Liver (tissue), 9 donors: ENCODE results near the gene TMEM63C. TPM values are rescaled to one million over a fixed set of nuclear protein-coding genes. Genes with fewer than 3 reads are reported as not detected.

ENCODE experiments used
- DNase-seq: peaks from one replicate; pipeline ENCODE4 v3.0.0-alpha.2; 2017; ENCODE audit warnings: low spot score
- H3K27ac ChIP-seq, 2 donors: one replicate each; pipeline ENCODE4 v1.7.0; 2013; ENCODE audit warnings: inconsistent platforms in 2 of 2, low read length in 2 of 2, control low read depth in 1 of 2, low read depth in 1 of 2, mild to moderate bottlenecking in 1 of 2
- H3K27me3 ChIP-seq, 4 donors: one replicate each; pipeline versions ENCODE4 v1.6.1 to v1.7.0; 2013; ENCODE audit warnings: low read length in 3 of 4, inconsistent platforms in 1 of 4, mild to moderate bottlenecking in 1 of 4, moderate library complexity in 1 of 4; ENCODE audit not compliant: control insufficient read depth in 4 of 4, insufficient read depth in 4 of 4
- H3K36me3 ChIP-seq, 4 donors: one replicate each; pipeline versions ENCODE4 v1.6.1 to v1.7.0; 2013; ENCODE audit warnings: low read length in 3 of 4, mild to moderate bottlenecking in 3 of 4, low read depth in 1 of 4, moderate library complexity in 1 of 4; ENCODE audit not compliant: control insufficient read depth in 4 of 4, insufficient read depth in 3 of 4
- H3K4me1 ChIP-seq, 4 donors: one replicate each; pipeline versions ENCODE4 v1.6.1 to v1.7.0; 2013; ENCODE audit warnings: low read length in 3 of 4, mild to moderate bottlenecking in 3 of 4, moderate library complexity in 1 of 4; ENCODE audit not compliant: control insufficient read depth in 4 of 4, insufficient read depth in 4 of 4
- H3K4me3 ChIP-seq, 3 donors: one replicate each; pipeline versions ENCODE4 v1.6.1 to v1.7.0; 2013; ENCODE audit warnings: low read length in 3 of 3, control low read depth in 1 of 3, low read depth in 1 of 3, mild to moderate bottlenecking in 1 of 3
- H3K9ac ChIP-seq, 2 donors: one replicate each; pipeline ENCODE4 v1.7.0; 2013; ENCODE audit warnings: low read length in 2 of 2, mild to moderate bottlenecking in 2 of 2, moderate library complexity in 2 of 2, control low read depth in 1 of 2, low read depth in 1 of 2
- H3K9me3 ChIP-seq, 4 donors: one replicate each; pipeline versions ENCODE4 v1.6.1 to v1.7.0; 2013; ENCODE audit warnings: low read length in 3 of 4; ENCODE audit not compliant: control insufficient read depth in 4 of 4
- EGR1 ChIP-seq, 2 donors: IDR thresholded peaks; 2 replicates each; pipeline ENCODE4 v1.6.1; 2016 to 2018; ENCODE audit warnings: antibody characterized with exemption in 2 of 2, low read depth in 2 of 2
- FOXA1 ChIP-seq: IDR thresholded peaks from 2 replicates; pipeline ENCODE4 v1.6.1; 2016; ENCODE audit warnings: antibody characterized with exemption
- FOXA2 ChIP-seq: IDR thresholded peaks from 2 replicates; pipeline ENCODE4 v1.6.1; 2016; ENCODE audit warnings: antibody characterized with exemption
- GABPA ChIP-seq, 2 donors: IDR thresholded peaks in 1 of 2; conservative IDR thresholded peaks in 1 of 2; 2 replicates each; pipeline ENCODE4 v1.6.1; 2016; ENCODE audit warnings: antibody characterized with exemption in 2 of 2, mild to moderate bottlenecking in 1 of 2, moderate library complexity in 1 of 2
- HNF4A ChIP-seq, 2 donors: conservative IDR thresholded peaks; 2 replicates each; pipeline ENCODE4 v1.6.1; 2016; ENCODE audit warnings: antibody characterized with exemption in 2 of 2, mild to moderate bottlenecking in 2 of 2
- HNF4G ChIP-seq: IDR thresholded peaks from 2 replicates; pipeline ENCODE4 v1.6.1; 2016; ENCODE audit warnings: antibody characterized with exemption
- JUND ChIP-seq, 2 donors: IDR thresholded peaks; 2 replicates each; pipeline ENCODE4 v1.6.1; 2016; ENCODE audit warnings: antibody characterized with exemption in 2 of 2
- NR2F2 ChIP-seq: IDR thresholded peaks from 2 replicates; pipeline ENCODE4 v1.6.1; 2016; ENCODE audit warnings: antibody characterized with exemption
- RAD21 ChIP-seq, 2 donors: IDR thresholded peaks; 2 replicates each; pipeline ENCODE4 v1.6.1; 2016; ENCODE audit warnings: antibody characterized with exemption in 2 of 2, mild to moderate bottlenecking in 2 of 2
- RXRA ChIP-seq, 2 donors: IDR thresholded peaks; 2 replicates each; pipeline ENCODE4 v1.6.1; 2017 to 2018; ENCODE audit warnings: antibody characterized with exemption in 2 of 2, mild to moderate bottlenecking in 1 of 2
- SP1 ChIP-seq: IDR thresholded peaks from 2 replicates; pipeline ENCODE4 v1.6.1; 2018; ENCODE audit warnings: antibody characterized with exemption, mild to moderate bottlenecking
- TAF1 ChIP-seq: conservative IDR thresholded peaks from 2 replicates; pipeline ENCODE4 v1.6.1; 2016; ENCODE audit warnings: antibody characterized with exemption, mild to moderate bottlenecking
- YY1 ChIP-seq: IDR thresholded peaks from 2 replicates; pipeline ENCODE4 v1.6.1; 2016; ENCODE audit warnings: antibody characterized with exemption, mild to moderate bottlenecking
- WGBS: extraction: QIAGEN DNeasy Blood & Tissue Kit; methylation state at CpG from one replicate; pipeline ENCODE4 v1.1.7; 2013; 5-methylcytosine and 5-hydroxymethylcytosine counted together
- polyA plus RNA-seq, 2 donors: library from polyadenylated mRNA; stranded (reverse) in 1 of 2; unstranded in 1 of 2; fragments of 200-250 nt in 1 of 2; fragments of >200 nt in 1 of 2; fragmentation: Nextera tagmentation in 1 of 2; extraction: Ambion mirVana in 1 of 2; gene quantifications; one replicate each; pipeline versions ENCODE4 v1.2.1 to v1.2.3, GENCODE V29; 2013 to 2015
- total RNA-seq, 2 donors: library from RNA; depleted of rRNA; stranded (reverse); fragments of >200 nt; gene quantifications; one replicate each; pipeline ENCODE4 v1.2.3, GENCODE V29; 2014
- TF ChIP-seq, protein P1 (sequence below): IDR thresholded peaks from 2 replicates; pipeline ENCODE4 v1.6.1; 2016; ENCODE audit warnings: antibody characterized with exemption, mild to moderate bottlenecking
- TF ChIP-seq, protein P2 (sequence below): IDR thresholded peaks from 2 replicates; pipeline ENCODE4 v1.6.1; 2016; ENCODE audit warnings: antibody characterized with exemption
- TF ChIP-seq, protein P3 (sequence below): fragments of 150-350 bp; IDR thresholded peaks from 2 replicates; pipeline ENCODE4 v1.5.1; 2017; ENCODE audit warnings: improper control_type of control experiment, low read depth, low read length; ENCODE audit not compliant: missing input control
- TF ChIP-seq, protein P4 (sequence below): IDR thresholded peaks from 2 replicates; pipeline ENCODE4 v1.6.1; 2016; ENCODE audit warnings: antibody characterized with exemption
- TF ChIP-seq, protein P5 (sequence below): IDR thresholded peaks from 2 replicates; pipeline ENCODE4 v1.6.1; 2016; ENCODE audit warnings: antibody characterized with exemption
- donor health status: healthy.
- donor health status: healthy.
- donor health status: healthy.
- donor health status: healthy.
- donor health status: healthy.

Gene TMEM63C
- total and polyA plus RNA-seq, 4 donors = 0.13 to 1.6 (median 0.25) TPM; not detected in 1

DNA sequence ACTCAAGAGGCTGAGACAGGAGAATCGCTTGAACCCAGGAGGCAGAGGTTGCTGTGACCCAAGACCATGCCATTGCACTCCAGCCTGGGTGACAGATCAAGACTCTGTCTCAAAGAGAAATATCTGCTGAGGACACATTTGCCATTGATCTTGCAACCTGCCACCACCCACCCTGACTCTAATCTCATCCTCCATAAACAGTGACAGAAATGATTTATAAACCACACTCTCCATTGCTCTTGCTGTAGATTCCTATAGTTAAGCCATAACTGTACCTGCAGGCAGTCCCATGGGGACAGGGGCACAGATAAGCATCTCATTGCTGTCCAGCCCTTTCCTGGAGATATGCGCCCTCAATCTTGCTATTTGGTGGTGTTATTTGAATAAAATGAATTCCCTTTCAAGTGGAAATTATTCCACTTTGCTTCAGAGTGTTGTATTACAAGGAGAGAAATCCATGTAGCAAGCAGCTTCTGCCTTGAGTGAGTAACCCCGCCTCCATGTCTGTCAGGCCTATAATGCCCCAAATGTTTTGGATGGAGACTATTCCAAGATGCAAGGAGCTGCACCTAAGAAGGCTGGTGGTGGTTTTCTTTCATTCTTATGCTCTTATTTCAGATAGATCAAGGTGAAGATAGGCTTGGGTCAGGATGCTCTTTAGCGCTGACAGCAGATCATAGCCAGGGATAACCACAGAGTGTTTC is 37.0 kb upstream of the TMEM63C start (continued):
- TF ChIP-seq, protein P1, sequence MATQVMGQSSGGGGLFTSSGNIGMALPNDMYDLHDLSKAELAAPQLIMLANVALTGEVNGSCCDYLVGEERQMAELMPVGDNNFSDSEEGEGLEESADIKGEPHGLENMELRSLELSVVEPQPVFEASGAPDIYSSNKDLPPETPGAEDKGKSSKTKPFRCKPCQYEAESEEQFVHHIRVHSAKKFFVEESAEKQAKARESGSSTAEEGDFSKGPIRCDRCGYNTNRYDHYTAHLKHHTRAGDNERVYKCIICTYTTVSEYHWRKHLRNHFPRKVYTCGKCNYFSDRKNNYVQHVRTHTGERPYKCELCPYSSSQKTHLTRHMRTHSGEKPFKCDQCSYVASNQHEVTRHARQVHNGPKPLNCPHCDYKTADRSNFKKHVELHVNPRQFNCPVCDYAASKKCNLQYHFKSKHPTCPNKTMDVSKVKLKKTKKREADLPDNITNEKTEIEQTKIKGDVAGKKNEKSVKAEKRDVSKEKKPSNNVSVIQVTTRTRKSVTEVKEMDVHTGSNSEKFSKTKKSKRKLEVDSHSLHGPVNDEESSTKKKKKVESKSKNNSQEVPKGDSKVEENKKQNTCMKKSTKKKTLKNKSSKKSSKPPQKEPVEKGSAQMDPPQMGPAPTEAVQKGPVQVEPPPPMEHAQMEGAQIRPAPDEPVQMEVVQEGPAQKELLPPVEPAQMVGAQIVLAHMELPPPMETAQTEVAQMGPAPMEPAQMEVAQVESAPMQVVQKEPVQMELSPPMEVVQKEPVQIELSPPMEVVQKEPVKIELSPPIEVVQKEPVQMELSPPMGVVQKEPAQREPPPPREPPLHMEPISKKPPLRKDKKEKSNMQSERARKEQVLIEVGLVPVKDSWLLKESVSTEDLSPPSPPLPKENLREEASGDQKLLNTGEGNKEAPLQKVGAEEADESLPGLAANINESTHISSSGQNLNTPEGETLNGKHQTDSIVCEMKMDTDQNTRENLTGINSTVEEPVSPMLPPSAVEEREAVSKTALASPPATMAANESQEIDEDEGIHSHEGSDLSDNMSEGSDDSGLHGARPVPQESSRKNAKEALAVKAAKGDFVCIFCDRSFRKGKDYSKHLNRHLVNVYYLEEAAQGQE = no peak
- no peak for TF ChIP-seq JUND (IDR thresholded peaks at IDR 0.05)

DNA sequence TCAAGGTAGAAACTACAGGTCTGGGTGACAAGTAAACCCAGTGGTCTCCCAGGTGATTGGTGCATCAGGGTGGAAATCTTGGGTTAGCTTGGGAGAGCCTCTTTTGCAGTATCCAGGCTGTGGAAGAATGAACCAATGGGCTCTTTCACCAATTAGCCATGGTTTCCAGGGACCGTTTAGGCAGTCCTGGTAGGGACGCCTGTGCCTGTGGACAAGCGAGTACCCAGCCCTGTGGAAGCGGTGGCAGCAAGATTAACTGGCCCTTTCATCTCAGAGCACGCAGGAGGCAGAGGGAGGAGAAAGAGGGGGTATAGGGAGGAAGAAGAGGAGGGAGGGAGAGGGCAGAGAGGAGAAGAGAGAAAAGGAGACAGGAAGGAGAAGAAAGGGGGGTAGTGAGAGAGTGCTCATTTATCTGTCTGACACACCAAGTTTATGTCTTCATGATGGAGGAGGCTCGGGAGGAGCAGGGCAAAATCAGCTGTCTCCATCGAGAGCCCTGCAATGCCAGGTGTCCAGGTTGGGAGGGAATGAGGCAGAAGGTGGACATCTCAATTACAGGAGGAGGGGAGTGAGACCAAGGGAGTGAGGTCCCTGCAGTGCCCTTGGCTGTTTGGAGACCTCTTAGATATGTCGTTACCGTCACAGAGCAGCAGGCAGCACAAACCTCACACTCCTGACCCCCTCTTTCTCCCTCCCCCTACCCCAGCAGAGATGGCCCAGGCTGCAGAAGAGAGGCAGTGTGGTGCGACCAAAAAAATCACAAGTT is 35.4 kb upstream of the TMEM63C start:
- Histone ChIP-seq H3K4me1 (peaks cover 2 to 8% (median 4%) of the 10 kb centered on the region in 4 donors), H3K27ac (no peak overlapping the region), H3K9ac (no peak overlapping the region), H3K9me3 (no peaks in the 10 kb centered on the region), H3K4me3 (no peak overlapping the region), H3K36me3 (no peaks in the 10 kb centered on the region), H3K27me3 (peaks cover 5 to 8% (median 7%) of the 10 kb centered on the region in 4 donors)
- WGBS = 11% methylated on average over 10 of the region's 10 CpGs
- TF ChIP-seq EGR1 (IDR thresholded peaks at IDR 0.05; ENCODE audit: low read depth in 2 of 2) (no peak), SP1 (no peak), HNF4G (no peak), GABPA (IDR thresholded peaks at IDR 0.05 in 1 of 2, conservative IDR thresholded peaks at IDR 0.05 in 1 of 2) (no peak), YY1 (no peak), FOXA1 (no peak), FOXA2 (no peak), NR2F2 (no peak), RAD21 (IDR thresholded peaks at IDR 0.05) (no peak), HNF4A (conservative IDR thresholded peaks at IDR 0.05) (no peak), TAF1 (no peak), JUND (IDR thresholded peaks at IDR 0.05) (no peak), RXRA (IDR thresholded peaks at IDR 0.05) (no peak)
- TF ChIP-seq, protein P2, sequence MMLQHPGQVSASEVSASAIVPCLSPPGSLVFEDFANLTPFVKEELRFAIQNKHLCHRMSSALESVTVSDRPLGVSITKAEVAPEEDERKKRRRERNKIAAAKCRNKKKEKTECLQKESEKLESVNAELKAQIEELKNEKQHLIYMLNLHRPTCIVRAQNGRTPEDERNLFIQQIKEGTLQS = no peak
- TF ChIP-seq, protein P3, sequence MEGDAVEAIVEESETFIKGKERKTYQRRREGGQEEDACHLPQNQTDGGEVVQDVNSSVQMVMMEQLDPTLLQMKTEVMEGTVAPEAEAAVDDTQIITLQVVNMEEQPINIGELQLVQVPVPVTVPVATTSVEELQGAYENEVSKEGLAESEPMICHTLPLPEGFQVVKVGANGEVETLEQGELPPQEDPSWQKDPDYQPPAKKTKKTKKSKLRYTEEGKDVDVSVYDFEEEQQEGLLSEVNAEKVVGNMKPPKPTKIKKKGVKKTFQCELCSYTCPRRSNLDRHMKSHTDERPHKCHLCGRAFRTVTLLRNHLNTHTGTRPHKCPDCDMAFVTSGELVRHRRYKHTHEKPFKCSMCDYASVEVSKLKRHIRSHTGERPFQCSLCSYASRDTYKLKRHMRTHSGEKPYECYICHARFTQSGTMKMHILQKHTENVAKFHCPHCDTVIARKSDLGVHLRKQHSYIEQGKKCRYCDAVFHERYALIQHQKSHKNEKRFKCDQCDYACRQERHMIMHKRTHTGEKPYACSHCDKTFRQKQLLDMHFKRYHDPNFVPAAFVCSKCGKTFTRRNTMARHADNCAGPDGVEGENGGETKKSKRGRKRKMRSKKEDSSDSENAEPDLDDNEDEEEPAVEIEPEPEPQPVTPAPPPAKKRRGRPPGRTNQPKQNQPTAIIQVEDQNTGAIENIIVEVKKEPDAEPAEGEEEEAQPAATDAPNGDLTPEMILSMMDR = no peak
- TF ChIP-seq, protein P1 = no peak
- TF ChIP-seq, protein P4, sequence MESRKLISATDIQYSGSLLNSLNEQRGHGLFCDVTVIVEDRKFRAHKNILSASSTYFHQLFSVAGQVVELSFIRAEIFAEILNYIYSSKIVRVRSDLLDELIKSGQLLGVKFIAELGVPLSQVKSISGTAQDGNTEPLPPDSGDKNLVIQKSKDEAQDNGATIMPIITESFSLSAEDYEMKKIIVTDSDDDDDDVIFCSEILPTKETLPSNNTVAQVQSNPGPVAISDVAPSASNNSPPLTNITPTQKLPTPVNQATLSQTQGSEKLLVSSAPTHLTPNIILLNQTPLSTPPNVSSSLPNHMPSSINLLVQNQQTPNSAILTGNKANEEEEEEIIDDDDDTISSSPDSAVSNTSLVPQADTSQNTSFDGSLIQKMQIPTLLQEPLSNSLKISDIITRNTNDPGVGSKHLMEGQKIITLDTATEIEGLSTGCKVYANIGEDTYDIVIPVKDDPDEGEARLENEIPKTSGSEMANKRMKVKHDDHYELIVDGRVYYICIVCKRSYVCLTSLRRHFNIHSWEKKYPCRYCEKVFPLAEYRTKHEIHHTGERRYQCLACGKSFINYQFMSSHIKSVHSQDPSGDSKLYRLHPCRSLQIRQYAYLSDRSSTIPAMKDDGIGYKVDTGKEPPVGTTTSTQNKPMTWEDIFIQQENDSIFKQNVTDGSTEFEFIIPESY = no peak
- TF ChIP-seq, protein P5, sequence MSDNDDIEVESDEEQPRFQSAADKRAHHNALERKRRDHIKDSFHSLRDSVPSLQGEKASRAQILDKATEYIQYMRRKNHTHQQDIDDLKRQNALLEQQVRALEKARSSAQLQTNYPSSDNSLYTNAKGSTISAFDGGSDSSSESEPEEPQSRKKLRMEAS = no peak
- no peak for DNase-seq
